A549 treated with ZK216348 at 1 μM for 4 hours (cell line): ENCODE measurements around the gene SPINK14. TPM values are rescaled to one million over a fixed set of nuclear protein-coding genes. Genes with fewer than 3 reads are reported as not detected.

Experiments used
- total RNA-seq: library from RNA; stranded (reverse); fragments of 200-300 nt; extraction: Qiagen RNA extraction; gene quantifications from 5 replicates; pipeline ENCODE4 v1.2.3, GENCODE V29; 2022; ENCODE audit warnings: low read depth

SPINK14 gene, protein sequence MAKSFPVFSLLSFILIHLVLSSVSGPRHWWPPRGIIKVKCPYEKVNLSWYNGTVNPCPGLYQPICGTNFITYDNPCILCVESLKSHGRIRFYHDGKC
- total RNA-seq = not detected in 5 replicates

GRCh38 chr5:148168246-148168645 lies at the start of gene SPINK14:
Gene SPINK14, plus strand, starts transcription at chr5:148168546. Its CDS starts 1,187 bp downstream, at chr5:148169733.

DNA sequence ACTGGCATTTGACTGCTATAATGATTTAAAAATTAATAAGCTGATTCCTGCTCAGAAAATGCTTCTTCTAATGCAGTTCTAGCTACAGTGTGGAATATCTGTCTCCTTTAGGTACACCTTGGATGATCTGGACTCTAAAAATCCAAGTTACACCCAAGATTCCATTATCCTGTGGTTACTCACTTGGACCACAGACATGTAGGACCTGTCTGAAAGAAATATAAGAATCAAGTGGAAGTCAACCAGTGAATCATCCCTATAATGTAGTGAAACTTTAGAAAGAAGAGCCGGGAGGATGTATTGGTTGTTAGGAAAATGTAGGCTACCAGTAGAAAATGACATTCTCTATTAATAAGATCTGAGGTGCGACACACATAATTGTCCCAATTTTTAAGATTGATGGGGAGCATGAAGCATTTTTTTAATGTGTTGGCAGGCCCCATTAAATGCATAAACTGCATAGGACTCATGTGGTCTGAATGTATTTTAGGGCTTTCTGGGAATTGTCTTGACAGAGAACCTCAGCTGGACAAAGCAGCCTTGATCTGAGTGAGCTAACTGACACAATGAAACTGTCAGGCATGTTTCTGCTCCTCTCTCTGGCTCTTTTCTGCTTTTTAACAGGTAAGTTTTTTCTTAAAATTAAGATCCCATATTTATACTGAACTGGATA lies 34.3 kb downstream of the SPINK14 start, which contains the start of gene SPINK6:
TSS of gene SPINK6 (plus strand) at position 512 of the 673 bp plus-strand sequence. CDS start at position 567, 55 bp downstream.

Other genes with a start within 250 kb of the SPINK14 start
- gene SPINK5, start 104.6 kb upstream of the SPINK14 start, total RNA-seq = not detected in 5 replicates
- gene SPINK6, start 34.5 kb downstream of the SPINK14 start, total RNA-seq = 0.52 to 1.7 TPM (median 0.65 TPM) in 3 of 5 replicates, not detected in the others
- gene MARCOL, start 70.0 kb downstream of the SPINK14 start, total RNA-seq = not detected in 5 replicates
- gene SPINK13, start 100.2 kb downstream of the SPINK14 start, total RNA-seq = not detected in 5 replicates
- gene SPINK7, start 143.9 kb downstream of the SPINK14 start, total RNA-seq = not detected in 5 replicates
- not detected in 5 replicates for gene SPINK9, start 167.0 kb downstream of the SPINK14 start, total RNA-seq
- gene FBXO38, start 215.4 kb downstream of the SPINK14 start, total RNA-seq = 14.7 to 20.6 TPM (median 20.4 TPM) in 5 replicates